Measurements from ENCODE around the gene NRL. TPM values are rescaled to one million over a fixed set of nuclear protein-coding genes. Genes with fewer than 3 reads are reported as not detected.

The NRL gene
- total RNA-seq, 1 experiment from 2014 or later: 1.4 TPM

- no peak overlapping the region for H3K27ac ChIP-seq
- H3K4me3 ChIP-seq: no peak overlapping the region
- no peaks in the 10 kb centered on the region for H3K27me3 ChIP-seq (replicated peaks)
- no peak for DNase-seq (ENCODE audit: low read depth in 1 of 2, low spot score in 2 of 2)
- H3K36me3 ChIP-seq: no peaks in the 10 kb centered on the region
- no peaks in the 10 kb centered on the region for H3K4me1 ChIP-seq (replicated peaks)
- H3K9me3 ChIP-seq (replicated peaks): no peaks in the 10 kb centered on the region
Observed at GRCh38 chr14:24062216-24062980, 52.4 kb downstream of the NRL start.

GRCh38 chr14:24060984-24061913, 53.5 kb downstream of the NRL start:
- H3K4me1 ChIP-seq (replicated peaks): no peaks in the 10 kb centered on the region
- H3K36me3 ChIP-seq: no peaks in the 10 kb centered on the region
- H3K27me3 ChIP-seq (replicated peaks): no peaks in the 10 kb centered on the region
- no peaks in the 10 kb centered on the region for H3K9me3 ChIP-seq (replicated peaks)
- DNase-seq (ENCODE audit: low read depth in 1 of 2, low spot score in 2 of 2): no peak
- H3K4me3 ChIP-seq: no peak overlapping the region
- H3K27ac ChIP-seq: no peak overlapping the region

- H3K27ac ChIP-seq: no peak overlapping the region
- no peak overlapping the region for H3K4me3 ChIP-seq
- no peaks in the 10 kb centered on the region for H3K4me1 ChIP-seq (replicated peaks)
- no peaks in the 10 kb centered on the region for H3K36me3 ChIP-seq
- H3K27me3 ChIP-seq (replicated peaks): no peaks in the 10 kb centered on the region
- no peak for DNase-seq (ENCODE audit: low read depth in 1 of 2, low spot score in 2 of 2)
- no peaks in the 10 kb centered on the region for H3K9me3 ChIP-seq (replicated peaks)
Observed at GRCh38 chr14:24060443-24060842, 54.3 kb downstream of the NRL start.

GRCh38 chr14:24059841-24060388, 54.8 kb downstream of the NRL start:
- no peak for DNase-seq (ENCODE audit: low read depth in 1 of 2, low spot score in 2 of 2)
- H3K4me1 ChIP-seq (replicated peaks): no peaks in the 10 kb centered on the region
- H3K9me3 ChIP-seq (replicated peaks): no peaks in the 10 kb centered on the region
- no peaks in the 10 kb centered on the region for H3K36me3 ChIP-seq
- no peak overlapping the region for H3K4me3 ChIP-seq
- H3K27me3 ChIP-seq (replicated peaks): no peaks in the 10 kb centered on the region
- H3K27ac ChIP-seq: no peak overlapping the region

GRCh38 chr14:24058951-24059475, 55.7 kb downstream of the NRL start:
- no peaks in the 10 kb centered on the region for H3K27me3 ChIP-seq (replicated peaks)
- H3K27ac ChIP-seq: no peak overlapping the region
- DNase-seq (ENCODE audit: low read depth in 1 of 2, low spot score in 2 of 2): no peak
- H3K9me3 ChIP-seq (replicated peaks): no peaks in the 10 kb centered on the region
- no peaks in the 10 kb centered on the region for H3K4me1 ChIP-seq (replicated peaks)
- no peaks in the 10 kb centered on the region for H3K36me3 ChIP-seq
- no peak overlapping the region for H3K4me3 ChIP-seq

GRCh38 chr14:24058260-24058950, 56.3 kb downstream of the NRL start:
- Histone ChIP-seq H3K9me3 (replicated peaks) (no peaks in the 10 kb centered on the region), H3K4me1 (replicated peaks) (no peaks in the 10 kb centered on the region), H3K27me3 (replicated peaks) (no peaks in the 10 kb centered on the region; the same call in 1 of the 2 replicates), H3K27ac (no peak overlapping the region), H3K4me3 (no peak overlapping the region), H3K36me3 (no peaks in the 10 kb centered on the region)
- peak; percentile 67 to 75 for DNase-seq (ENCODE audit: low read depth in 1 of 2, low spot score in 2 of 2)

- Histone ChIP-seq H3K27me3 (replicated peaks) (peaks cover under 1% of the 10 kb centered on the region), H3K27ac (no peak overlapping the region), H3K36me3 (no peaks in the 10 kb centered on the region), H3K9me3 (replicated peaks) (no peaks in the 10 kb centered on the region), H3K4me3 (no peak overlapping the region), H3K4me1 (replicated peaks) (no peaks in the 10 kb centered on the region)
- DNase-seq (ENCODE audit: low read depth in 1 of 2, low spot score in 2 of 2): no peak
Observed at GRCh38 chr14:24057867-24058259, 56.9 kb downstream of the NRL start.

- peaks cover 3% of the 10 kb centered on the region for H3K4me1 ChIP-seq (replicated peaks)
- H3K27ac ChIP-seq: no peak overlapping the region
- H3K36me3 ChIP-seq: no peaks in the 10 kb centered on the region
- H3K4me3 ChIP-seq: no peak overlapping the region
- no peak for DNase-seq (ENCODE audit: low read depth in 1 of 2, low spot score in 2 of 2)
- peaks cover 6% of the 10 kb centered on the region for H3K27me3 ChIP-seq (replicated peaks)
- H3K9me3 ChIP-seq (replicated peaks): 0 out of 2 replicates have a peak, but pooled peaks cover under 1% of the 10 kb centered on the region
Observed at GRCh38 chr14:24057271-24057670, 57.5 kb downstream of the NRL start.

- no peak for DNase-seq (ENCODE audit: low read depth in 1 of 2, low spot score in 2 of 2)
- H3K36me3 ChIP-seq: no peaks in the 10 kb centered on the region
- peaks cover 11% of the 10 kb centered on the region for H3K27me3 ChIP-seq (replicated peaks)
- H3K4me1 ChIP-seq (replicated peaks): peaks cover 8% of the 10 kb centered on the region
- no peak overlapping the region for H3K27ac ChIP-seq
- 0 out of 2 replicates have a peak, but pooled peaks cover 2% of the 10 kb centered on the region for H3K9me3 ChIP-seq (replicated peaks)
- H3K4me3 ChIP-seq: no peak overlapping the region
Observed at GRCh38 chr14:24056800-24057184, 58.0 kb downstream of the NRL start.

- no peaks in the 10 kb centered on the region for H3K36me3 ChIP-seq
- no peak for DNase-seq (ENCODE audit: low read depth in 1 of 2, low spot score in 2 of 2)
- peaks cover 15% of the 10 kb centered on the region for H3K27me3 ChIP-seq (replicated peaks)
- H3K27ac ChIP-seq: no peak overlapping the region
- peaks cover 11% of the 10 kb centered on the region for H3K4me1 ChIP-seq (replicated peaks)
- no peak overlapping the region for H3K4me3 ChIP-seq
- 0 out of 2 replicates have a peak, but pooled peaks cover 2% of the 10 kb centered on the region for H3K9me3 ChIP-seq (replicated peaks)
Observed at GRCh38 chr14:24055971-24056799, 58.6 kb downstream of the NRL start.

- no peak for DNase-seq (ENCODE audit: low read depth in 1 of 2, low spot score in 2 of 2)
- 0 out of 2 replicates have a peak, but pooled peaks cover 2% of the 10 kb centered on the region for H3K9me3 ChIP-seq (replicated peaks)
- peaks cover 15% of the 10 kb centered on the region for H3K27me3 ChIP-seq (replicated peaks)
- H3K27ac ChIP-seq: no peak overlapping the region
- H3K4me1 ChIP-seq (replicated peaks): peaks cover 11% of the 10 kb centered on the region
- H3K36me3 ChIP-seq: no peaks in the 10 kb centered on the region
- no peak overlapping the region for H3K4me3 ChIP-seq
Observed at GRCh38 chr14:24054646-24055045, 60.1 kb downstream of the NRL start.

- Histone ChIP-seq H3K9me3 (replicated peaks) (0 out of 2 replicates have a peak, but pooled peaks cover 2% of the 10 kb centered on the region), H3K4me3 (no peak overlapping the region), H3K36me3 (no peaks in the 10 kb centered on the region), H3K4me1 (replicated peaks) (peaks cover 11% of the 10 kb centered on the region), H3K27me3 (replicated peaks) (peaks cover 15% of the 10 kb centered on the region), H3K27ac (no peak overlapping the region)
- DNase-seq (ENCODE audit: low read depth in 1 of 2, low spot score in 2 of 2): no peak
Observed at GRCh38 chr14:24054324-24054641, 60.5 kb downstream of the NRL start.
